Esophagus muscularis mucosa (tissue), 3 donors: ENCODE results near the gene GDF9.

ENCODE experiments used
- POLR2A ChIP-seq: fragments of 450-650 bp; IDR thresholded peaks from one replicate; pipeline ENCODE4 v1.6.1; 2017; ENCODE audit warnings: antibody characterized with exemption, moderate library complexity, mild to moderate bottlenecking, low read depth
- POLR2AphosphoS5 ChIP-seq, 2 donors: sonication (generic); formaldehyde crosslinking; IDR thresholded peaks; one replicate each; pipeline ENCODE4 v1.6.1; 2017; ENCODE audit warnings: antibody characterized with exemption in 2 of 2
- TF ChIP-seq, protein P1 (sequence below), 3 experiments: fragments of 200-600 bp in 2 of 3; fragments of 450-650 bp in 1 of 3; sonication (generic) in 2 of 3; IDR thresholded peaks; one replicate each; pipeline ENCODE4 v1.5.1; 2017 to 2019; ENCODE audit warnings: antibody characterized with exemption in 3 of 3, mild to moderate bottlenecking in 2 of 3, moderate library complexity in 1 of 3

DNA sequence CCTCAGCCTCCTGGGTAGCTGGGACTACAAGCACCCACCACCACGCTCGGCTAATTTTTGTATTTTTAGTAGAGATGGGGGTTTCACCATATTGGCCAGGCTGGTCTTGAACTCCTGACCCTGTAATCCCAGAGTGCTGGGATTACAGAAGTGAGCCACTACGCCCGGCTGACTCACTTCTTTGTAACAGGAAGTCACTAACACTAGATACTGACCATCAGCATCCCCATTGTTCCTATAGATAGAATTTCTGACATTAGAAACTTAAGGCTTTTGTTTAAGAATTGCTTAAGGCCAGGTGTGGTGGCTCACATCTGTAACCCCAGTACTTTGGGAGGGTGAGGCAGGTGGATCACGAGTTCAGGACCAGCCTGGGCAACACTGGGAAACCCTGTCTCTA, 49.4 kb upstream of the GDF9 start:
- TF ChIP-seq, protein P1, sequence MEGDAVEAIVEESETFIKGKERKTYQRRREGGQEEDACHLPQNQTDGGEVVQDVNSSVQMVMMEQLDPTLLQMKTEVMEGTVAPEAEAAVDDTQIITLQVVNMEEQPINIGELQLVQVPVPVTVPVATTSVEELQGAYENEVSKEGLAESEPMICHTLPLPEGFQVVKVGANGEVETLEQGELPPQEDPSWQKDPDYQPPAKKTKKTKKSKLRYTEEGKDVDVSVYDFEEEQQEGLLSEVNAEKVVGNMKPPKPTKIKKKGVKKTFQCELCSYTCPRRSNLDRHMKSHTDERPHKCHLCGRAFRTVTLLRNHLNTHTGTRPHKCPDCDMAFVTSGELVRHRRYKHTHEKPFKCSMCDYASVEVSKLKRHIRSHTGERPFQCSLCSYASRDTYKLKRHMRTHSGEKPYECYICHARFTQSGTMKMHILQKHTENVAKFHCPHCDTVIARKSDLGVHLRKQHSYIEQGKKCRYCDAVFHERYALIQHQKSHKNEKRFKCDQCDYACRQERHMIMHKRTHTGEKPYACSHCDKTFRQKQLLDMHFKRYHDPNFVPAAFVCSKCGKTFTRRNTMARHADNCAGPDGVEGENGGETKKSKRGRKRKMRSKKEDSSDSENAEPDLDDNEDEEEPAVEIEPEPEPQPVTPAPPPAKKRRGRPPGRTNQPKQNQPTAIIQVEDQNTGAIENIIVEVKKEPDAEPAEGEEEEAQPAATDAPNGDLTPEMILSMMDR (IDR thresholded peaks at IDR 0.05) = no peak
- TF ChIP-seq POLR2A (no peak), POLR2AphosphoS5 (IDR thresholded peaks at IDR 0.05) (no peak)
